ENCODE results near the gene ZRSR2. TPM values are rescaled to one million over a fixed set of nuclear protein-coding genes. Genes with fewer than 3 reads are reported as not detected.
"Not testable (repeated sequence)": the region's sequence is repeated elsewhere in the genome, so short reads cannot be mapped to it uniquely, and the experiment has no call there.

Gene ZRSR2, protein sequence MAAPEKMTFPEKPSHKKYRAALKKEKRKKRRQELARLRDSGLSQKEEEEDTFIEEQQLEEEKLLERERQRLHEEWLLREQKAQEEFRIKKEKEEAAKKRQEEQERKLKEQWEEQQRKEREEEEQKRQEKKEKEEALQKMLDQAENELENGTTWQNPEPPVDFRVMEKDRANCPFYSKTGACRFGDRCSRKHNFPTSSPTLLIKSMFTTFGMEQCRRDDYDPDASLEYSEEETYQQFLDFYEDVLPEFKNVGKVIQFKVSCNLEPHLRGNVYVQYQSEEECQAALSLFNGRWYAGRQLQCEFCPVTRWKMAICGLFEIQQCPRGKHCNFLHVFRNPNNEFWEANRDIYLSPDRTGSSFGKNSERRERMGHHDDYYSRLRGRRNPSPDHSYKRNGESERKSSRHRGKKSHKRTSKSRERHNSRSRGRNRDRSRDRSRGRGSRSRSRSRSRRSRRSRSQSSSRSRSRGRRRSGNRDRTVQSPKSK
- total RNA-seq: 10 to 100 TPM in 5 of 6 donors, 1 to 10 TPM in 1; 8.2 to 46.1 (median 15.4) TPM

DNA sequence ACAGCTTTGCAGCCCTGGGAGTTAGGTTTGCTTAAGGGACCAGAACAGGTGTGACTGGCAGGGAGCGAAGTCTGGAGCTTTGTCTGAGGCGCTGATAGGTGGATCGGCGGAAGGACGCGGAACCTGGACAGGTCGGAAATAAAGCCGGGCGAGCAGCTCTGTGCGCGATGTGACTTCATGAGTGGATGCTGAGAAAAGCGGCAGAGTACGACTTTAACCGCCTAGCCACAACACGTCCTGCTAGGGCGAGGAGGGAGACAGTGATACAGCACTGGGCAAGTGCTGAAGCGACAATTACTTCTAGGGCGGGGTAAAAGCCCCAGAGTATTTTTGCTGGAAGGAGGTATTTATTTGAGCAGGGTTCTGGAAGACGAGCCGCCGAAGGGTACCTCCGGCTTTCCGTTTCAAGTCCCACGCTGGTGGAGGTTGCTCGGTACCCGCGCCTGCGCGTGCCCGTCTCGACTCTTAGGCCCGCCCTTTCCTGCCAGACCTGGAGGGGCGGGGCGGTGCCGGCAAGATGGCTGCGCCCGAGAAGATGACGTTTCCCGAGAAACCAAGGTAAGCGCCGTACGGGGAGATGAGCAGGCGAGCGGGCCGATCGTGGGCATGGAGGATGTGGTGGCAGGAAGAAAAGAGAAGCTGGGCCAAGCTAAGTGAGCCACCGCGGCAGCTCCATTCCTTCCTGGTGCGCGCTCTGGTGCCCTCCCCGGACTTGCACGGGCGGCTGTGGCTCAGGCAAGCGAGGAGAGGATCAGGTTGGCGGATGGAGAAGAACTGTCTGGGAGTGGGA lies at the start of gene ZRSR2:
Gene ZRSR2 (plus strand): TSS at position 506 of the 790 bp plus-strand sequence. CDS start 12 bp downstream, at position 518.
- 0% methylated on average over 6 to 55 of the region's 55 CpGs for WGBS, 2 donors
- peak; percentile 96 to 98 for ATAC-seq (ENCODE audit: low FRiP score in 2 of 2)
- H3K27ac ChIP-seq: peak within 1 kb of the TSS; percentile 79 to 90 (median 84)

DNA sequence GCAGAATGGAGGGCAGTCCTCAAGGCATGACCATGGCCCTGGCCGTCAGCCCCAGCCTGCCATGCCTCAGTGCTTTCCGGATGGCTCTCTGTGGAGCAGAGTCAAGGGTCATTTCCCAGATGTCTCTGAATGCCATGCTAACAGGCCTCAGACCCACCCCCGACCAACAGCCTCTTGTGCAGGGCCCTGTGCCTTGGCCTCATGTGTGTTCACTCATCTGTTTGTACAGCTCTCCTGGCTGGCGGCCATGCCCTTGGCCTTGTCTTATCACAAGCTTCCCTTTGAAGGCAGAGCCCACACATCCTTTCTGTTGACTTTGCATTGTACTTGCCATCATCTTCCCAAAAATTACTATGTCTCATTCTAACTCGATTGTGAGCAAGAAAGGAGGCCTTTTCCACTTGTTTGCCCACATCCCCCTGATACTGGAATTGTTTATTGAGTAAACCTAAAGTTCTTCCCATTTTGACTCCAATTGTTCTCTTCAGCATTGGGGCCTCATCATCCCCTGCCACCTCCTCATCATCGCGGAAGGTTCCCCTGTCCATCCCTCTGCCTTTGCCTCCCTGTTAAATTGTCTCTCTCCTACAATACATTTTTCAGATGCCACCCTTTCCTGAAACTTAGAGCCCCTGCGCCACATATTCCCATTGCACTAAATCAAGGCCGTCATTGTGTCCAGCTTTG lies 46.0 kb upstream of the ZRSR2 start:
- no peaks in the 10 kb centered on the region for H3K36me3 ChIP-seq
- DNase-seq (peak in 1 of 2 donors; percentile 14), ATAC-seq (ENCODE audit: low FRiP score in 2 of 2) (no peak)
- no peaks in the 10 kb centered on the region for H3K27me3 ChIP-seq
- H3K9me3 ChIP-seq: no peaks in the 10 kb centered on the region
- TF ChIP-seq, protein P1, sequence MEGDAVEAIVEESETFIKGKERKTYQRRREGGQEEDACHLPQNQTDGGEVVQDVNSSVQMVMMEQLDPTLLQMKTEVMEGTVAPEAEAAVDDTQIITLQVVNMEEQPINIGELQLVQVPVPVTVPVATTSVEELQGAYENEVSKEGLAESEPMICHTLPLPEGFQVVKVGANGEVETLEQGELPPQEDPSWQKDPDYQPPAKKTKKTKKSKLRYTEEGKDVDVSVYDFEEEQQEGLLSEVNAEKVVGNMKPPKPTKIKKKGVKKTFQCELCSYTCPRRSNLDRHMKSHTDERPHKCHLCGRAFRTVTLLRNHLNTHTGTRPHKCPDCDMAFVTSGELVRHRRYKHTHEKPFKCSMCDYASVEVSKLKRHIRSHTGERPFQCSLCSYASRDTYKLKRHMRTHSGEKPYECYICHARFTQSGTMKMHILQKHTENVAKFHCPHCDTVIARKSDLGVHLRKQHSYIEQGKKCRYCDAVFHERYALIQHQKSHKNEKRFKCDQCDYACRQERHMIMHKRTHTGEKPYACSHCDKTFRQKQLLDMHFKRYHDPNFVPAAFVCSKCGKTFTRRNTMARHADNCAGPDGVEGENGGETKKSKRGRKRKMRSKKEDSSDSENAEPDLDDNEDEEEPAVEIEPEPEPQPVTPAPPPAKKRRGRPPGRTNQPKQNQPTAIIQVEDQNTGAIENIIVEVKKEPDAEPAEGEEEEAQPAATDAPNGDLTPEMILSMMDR (IDR thresholded peaks at IDR 0.05): no peak
- TF ChIP-seq EP300 (IDR thresholded peaks at IDR 0.05): no peak
- no peak for TF ChIP-seq POLR2AphosphoS5 (IDR thresholded peaks at IDR 0.05)
- TF ChIP-seq POLR2A (IDR thresholded peaks at IDR 0.05): no peak
- no peak overlapping the region for H3K27ac ChIP-seq
- WGBS, 2 donors: 84 to 85% methylated on average over 7 of the region's 9 CpGs
- no peak overlapping the region for H3K4me3 ChIP-seq
- H3K4me1 ChIP-seq: peaks cover 0 to 10% (median under 1%) of the 10 kb centered on the region in 4 donors

More for the DNA sequence above, at the start of gene ZRSR2:
- H3K4me3 ChIP-seq: peak within 1 kb of the TSS; percentile 36 to 78 (median 64)
- H3K27me3 ChIP-seq: no peaks in the 10 kb centered on the region
- TF ChIP-seq POLR2A (IDR thresholded peaks at IDR 0.05) (peak in 3 of 4 donors; percentile 36 to 81 (median 46)), EP300 (IDR thresholded peaks at IDR 0.05) (no peak), POLR2AphosphoS5 (IDR thresholded peaks at IDR 0.05) (peak; percentile 75 to 84)
- TF ChIP-seq, protein P1 (IDR thresholded peaks at IDR 0.05): no peak
- DNase-seq: peak; percentile 95
- no peaks in the 10 kb centered on the region for H3K9me3 ChIP-seq
- peaks cover 0 to 12% (median 0%) of the 10 kb centered on the region in 4 donors for H3K36me3 ChIP-seq
- peaks cover 0 to 22% (median 9%) of the 10 kb centered on the region in 4 donors for H3K4me1 ChIP-seq

DNA sequence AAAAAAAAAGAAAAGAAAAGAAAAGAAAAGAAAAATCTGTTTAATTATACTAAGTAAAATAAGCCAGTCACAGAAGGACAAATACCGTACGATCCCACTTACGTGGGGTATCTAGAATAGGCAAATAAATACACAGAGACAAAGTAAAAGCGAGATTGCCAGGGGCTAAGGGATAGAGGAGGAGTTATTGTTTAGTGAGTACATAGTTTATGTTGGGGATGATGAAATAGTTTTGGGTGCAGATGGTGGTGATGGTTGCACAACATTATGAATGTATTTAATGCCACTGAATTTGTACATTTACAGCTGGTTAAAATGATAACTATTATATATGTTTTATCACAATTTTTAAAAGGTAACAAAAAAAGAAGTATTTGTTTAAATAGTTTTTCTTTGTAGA lies 45.1 kb upstream of the ZRSR2 start:
- Histone ChIP-seq H3K27ac (no peak overlapping the region), H3K4me1 (peaks cover 0 to 19% (median 5%) of the 10 kb centered on the region in 4 donors), H3K9me3 (no peaks in the 10 kb centered on the region), H3K36me3 (no peaks in the 10 kb centered on the region), H3K4me3 (no peak overlapping the region), H3K27me3 (no peaks in the 10 kb centered on the region)
- no peak for TF ChIP-seq EP300 (IDR thresholded peaks at IDR 0.05)
- TF ChIP-seq, protein P1 (IDR thresholded peaks at IDR 0.05): no peak
- TF ChIP-seq POLR2A (IDR thresholded peaks at IDR 0.05): no peak
- TF ChIP-seq POLR2AphosphoS5 (IDR thresholded peaks at IDR 0.05): no peak
- ATAC-seq (ENCODE audit: low FRiP score in 2 of 2): no peak
- WGBS, 2 donors: 75 to 83% methylated on average over 4 of the region's 4 CpGs
- DNase-seq: no peak

DNA sequence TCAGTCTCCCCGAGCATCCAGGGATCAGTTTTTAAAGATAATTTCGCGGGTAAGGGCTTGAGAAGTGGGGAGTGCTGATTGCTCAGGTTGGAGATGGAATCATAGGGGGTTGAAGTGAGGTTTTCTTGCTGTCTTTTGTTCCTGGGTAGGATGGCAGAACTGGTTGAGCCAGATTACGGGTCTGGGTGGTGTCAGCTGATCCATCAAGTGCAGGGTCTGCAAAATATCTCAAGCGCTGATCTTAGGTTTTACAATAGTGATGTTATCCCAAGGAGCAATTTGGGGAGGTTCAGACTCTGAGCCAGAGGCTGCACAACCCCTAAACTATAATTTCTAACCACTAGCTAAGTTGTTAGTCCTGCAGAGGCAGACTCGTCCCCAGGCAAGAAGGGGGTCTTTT lies 43.6 kb upstream of the ZRSR2 start:
- H3K9me3 ChIP-seq; DNase-seq; H3K27me3 ChIP-seq; H3K4me3 ChIP-seq; ATAC-seq (ENCODE audit: low FRiP score in 2 of 2); H3K27ac ChIP-seq; H3K36me3 ChIP-seq: not testable (repeated sequence)
- WGBS, 2 donors: 88 to 96% methylated on average over 5 to 6 of the region's 6 CpGs
- peaks cover 10 to 28% (median 15%) of the 10 kb centered on the region in 4 donors for H3K4me1 ChIP-seq
